NCI-H187 treated with DMSO at 0.1 percent for 48 hours (cell line): ENCODE results near the gene SLC2A3.
"Not testable (repeated sequence)": the region's sequence is repeated elsewhere in the genome, so short reads cannot be mapped to it uniquely, and the experiment has no call there.

Source experiments
- DNase-seq: peaks from one replicate; lab custom pipeline; 2025; lab: John Stamatoyannopoulos, UW

SLC2A3 gene

DNA sequence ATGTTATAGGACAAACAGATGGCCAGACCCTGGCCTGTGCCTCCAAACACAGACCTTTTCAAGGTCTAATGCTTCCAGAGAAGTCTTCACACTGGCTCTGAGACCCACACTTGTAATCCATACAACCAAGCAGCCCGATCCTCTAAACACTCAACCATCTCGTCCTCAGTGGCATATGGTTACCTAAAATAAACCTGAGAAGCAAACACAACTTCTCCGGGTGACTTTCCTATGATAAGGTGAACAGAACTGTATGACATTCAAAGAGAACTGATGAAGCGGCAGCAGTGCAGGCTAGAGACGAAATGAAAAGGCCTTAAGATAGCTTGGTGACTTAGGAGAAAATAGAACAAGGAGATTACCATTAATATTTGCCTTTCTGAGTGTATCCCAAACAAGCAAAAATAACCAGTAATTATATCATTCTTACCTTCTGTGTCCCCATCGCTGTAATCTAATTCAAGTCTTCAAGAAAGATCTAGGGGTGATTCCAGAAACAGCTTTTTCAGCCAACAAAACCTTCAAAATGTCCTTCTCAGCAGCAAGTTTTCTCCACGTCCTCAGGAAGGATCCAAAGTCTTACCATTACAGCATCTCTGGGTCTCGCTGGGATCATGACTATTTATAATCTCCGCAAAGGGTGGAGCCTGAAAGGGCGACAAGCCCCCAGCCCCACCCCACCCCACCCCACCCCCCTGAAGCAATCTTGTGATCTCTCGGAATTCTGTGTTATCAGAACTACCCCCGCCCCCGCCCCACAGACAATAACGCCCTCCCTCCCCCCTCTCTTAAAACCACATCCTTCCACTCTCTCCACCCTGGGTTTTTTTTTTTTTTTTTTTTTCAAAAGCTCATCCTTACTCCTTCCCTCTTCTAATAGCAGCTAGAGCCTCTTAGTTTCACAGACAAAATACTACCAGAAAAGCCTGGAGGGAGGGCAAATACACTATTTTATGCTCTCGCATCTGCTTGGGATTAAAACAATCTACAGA is at the start of gene SLC2A3:
Gene SLC2A3, minus strand, starts transcription at position 598 of the 992 bp plus-strand sequence. Its CDS starts 153 bp downstream, at position 445.
- no peak for DNase-seq

DNA sequence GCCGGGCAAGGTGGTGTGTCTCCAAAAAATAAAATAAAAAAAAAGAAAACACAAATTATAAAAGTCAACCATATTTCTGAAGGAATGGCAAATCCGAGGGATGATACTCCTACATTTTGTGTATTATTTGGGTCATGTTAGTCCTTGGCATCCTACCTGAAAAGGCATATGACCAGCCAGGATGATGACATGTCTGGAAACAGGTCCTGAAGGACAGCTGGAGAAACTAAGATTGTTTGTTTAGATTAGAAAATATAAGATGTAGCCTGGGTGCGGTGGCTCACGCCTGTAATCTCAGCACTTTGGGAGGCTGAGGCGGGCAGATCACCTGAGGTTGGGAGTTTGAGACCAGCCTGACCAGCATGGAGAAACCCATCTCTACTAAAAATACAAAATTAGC is 48.9 kb upstream of the SLC2A3 start:
- no peak for DNase-seq

DNA sequence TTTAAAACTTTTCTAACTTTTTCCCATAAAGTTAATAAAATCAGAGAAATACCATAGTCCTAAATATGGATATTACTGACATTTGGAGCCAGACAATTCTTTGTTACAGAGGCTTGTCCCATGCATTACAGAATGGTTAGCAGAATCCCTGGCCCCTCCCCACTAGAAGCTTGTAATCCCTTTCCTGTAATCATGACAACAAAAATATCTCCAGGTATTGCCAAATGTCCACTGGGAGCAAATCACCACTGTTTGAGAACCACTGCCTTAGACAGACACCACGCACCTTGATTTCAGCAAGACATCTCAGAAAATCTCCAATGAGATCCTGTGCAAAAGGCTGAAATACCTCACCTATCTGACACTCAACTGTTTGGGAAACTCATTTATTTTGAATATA is 47.5 kb upstream of the SLC2A3 start:
- not testable (repeated sequence) for DNase-seq

DNA sequence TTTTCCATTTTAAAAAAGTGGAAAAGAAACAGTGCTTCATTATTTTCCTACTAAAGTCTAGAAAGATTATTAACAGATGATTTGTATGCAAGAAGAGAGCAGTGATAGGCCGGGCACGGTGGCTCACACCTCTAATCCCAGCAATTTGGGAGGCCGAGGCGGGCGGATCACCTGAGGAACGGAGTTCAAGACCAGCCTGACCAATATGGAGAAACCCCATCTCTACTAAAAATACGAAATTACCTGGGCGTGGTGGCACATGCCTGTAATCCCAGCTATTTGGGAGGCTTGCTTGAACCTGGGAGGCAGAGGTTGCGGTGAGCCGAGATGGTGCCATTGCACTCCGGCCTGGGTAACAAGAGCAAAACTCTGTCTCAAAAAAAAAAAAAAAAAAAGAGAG is 47.0 kb upstream of the SLC2A3 start:
- not testable (repeated sequence) for DNase-seq

DNA sequence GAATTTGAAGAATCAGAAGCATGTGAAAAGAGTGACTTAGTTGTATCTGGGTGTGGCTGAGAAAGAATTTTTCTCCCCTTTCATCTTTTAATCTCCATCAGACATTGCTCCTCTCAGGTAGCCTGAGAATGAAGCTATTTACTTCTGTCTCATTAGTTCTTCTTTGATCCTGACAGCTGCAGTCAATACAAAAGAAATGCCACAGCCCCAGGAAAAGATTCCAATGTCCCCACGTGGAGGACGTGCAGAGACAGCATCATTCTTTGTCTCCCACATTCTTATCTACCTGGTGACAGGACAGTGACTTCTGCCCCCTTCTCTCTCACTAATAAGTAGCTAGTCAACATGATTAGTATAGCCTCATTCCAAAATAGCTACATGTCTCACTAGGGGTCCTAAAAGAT is 46.3 kb upstream of the SLC2A3 start:
- DNase-seq, result not testable (repeated sequence)

DNA sequence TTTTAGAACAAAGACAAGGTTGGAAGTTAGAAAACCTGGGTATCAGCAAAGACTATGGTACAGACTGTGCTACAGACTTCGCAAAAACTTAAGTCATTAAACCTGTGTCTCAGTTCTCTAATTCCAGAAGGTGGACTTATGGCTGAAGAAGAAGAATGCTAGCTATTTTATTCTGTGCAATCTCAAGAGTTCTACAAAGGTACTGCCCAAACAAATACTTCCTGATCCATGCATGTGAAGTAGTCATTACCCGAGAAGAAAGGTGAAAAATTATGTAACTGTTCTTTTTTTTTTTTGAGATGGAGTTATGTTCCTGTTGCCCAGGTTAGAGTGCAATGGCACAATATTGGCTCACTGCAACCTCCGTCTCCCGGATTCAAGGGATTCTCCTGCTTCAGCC is 45.5 kb upstream of the SLC2A3 start:
- DNase-seq, result no peak

DNA sequence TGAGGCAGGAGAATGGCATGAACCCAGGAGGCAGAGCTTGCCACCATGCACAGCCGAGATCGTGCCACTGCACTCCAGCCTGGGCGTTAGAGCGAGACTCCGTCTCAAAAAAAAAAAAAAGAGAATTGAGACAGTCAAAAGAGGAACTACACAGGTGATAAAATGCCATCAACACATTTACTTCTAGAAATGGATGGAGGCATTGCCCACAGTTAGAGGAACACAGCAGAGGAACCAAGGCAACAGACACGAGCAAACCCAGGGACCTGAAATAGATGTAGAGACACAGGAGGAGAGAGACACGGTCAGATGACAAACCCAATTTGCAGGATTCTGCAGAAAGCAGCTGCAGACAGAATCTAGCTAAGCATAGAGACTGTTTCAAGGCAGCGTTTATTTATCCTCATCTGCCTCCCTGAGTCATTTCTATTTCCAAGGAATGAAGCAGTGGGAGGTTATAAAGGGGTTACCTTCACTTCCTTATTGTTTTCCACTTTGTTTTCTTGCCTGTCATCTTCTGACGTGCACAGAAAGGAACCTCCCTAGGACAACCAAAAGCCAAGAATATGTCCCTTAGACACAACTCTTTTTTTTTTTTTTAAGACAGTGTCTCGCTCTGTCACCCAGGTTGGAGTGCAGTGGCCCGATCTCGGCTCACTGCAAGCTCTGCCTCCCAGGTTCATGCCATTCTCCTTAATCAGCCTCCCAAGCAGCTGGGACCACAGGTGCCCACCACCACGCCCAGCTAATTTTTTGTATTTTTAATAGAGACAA is 41.6 kb upstream of the SLC2A3 start:
- not testable (repeated sequence) for DNase-seq

DNA sequence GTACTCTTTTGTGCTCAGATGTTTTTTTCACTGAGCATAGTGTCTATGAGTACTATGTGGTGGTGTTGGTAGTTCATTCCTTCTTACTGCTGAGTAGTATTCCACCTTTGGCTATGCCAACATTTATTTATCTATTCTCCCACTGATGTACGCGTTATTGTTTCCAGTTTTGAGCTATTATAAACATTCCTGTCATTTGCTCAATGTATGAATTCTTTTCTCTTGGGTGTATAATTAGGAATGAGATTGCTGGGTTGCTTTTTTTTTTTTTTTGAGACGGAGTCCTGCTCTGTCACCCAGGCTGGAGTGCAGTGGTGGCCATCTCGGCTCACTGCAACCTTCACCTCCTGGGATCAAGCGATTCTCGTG is 37.5 kb upstream of the SLC2A3 start:
- no peak for DNase-seq

DNA sequence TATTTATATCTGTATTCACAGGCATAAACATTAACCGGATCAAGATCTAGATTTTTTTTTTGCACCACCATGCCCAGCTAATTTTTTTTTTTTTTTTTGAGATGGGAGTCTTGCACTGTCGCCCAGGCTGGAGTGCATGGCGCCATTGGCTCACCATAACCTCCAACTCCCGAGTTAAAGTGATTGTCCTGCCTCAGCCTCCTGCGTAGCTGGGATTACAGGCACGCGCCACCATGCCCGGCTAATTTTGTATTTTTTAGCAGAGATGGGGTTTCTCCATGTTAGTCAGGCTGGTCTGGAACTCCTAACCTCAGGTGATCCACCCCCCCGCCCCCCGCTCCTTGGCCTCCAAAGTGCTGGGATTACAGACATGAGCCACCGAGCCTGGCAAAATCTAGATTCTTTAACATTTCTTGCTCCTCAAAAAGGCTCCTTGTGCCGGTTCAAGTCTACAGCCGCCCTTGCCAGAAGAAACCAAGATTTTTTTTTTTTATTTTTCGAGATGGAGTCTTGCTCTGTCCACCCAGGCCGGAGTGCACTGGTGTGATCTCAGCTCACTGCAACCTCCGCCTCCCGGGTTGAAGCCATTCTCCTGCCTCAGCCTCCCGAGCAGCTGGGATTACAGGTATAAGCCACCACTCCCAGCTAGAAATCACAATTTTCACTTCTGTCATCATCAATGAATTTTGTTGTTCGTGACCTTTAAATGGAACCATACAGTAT is 36.9 kb upstream of the SLC2A3 start:
- DNase-seq, result no peak

DNA sequence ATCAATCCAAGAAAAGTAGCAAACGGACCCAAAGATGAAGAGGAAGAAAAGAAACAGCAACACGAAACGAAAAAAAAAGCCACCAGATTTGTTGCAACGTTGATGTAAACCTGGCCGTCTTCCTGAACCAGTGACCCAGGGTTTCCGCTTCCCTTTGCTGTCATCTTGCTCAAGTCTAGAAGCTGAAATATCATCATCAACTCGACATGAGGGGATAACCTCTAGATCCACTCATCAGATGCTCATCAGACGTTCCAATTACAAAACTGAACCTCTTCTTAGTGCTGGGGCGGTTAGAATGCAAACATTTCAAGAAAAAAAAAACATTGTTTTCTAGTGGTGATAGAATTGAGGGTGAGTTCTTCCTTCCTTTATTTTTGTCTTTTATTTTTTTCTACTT is 36.3 kb upstream of the SLC2A3 start:
- DNase-seq, result not testable (repeated sequence)

DNA sequence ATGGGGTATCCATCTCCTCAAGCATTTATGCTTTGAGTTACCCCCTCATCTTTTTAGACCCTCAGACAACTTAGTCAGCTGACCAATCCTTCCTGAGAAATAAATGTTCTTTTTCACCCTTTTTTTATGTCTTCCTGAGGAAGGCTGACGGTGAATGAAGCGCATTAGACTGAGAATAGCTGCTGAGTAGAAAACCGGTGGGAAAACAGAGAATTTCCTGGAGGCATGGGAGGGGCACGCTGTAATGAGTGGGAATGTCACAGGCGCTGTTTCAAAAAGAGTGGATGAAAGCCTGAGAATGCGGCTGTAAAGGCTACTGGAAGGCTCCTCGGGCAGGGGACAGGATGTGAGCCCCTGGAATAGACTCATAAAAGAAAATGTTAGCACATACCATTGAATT is 35.8 kb upstream of the SLC2A3 start:
- not testable (repeated sequence) for DNase-seq

DNA sequence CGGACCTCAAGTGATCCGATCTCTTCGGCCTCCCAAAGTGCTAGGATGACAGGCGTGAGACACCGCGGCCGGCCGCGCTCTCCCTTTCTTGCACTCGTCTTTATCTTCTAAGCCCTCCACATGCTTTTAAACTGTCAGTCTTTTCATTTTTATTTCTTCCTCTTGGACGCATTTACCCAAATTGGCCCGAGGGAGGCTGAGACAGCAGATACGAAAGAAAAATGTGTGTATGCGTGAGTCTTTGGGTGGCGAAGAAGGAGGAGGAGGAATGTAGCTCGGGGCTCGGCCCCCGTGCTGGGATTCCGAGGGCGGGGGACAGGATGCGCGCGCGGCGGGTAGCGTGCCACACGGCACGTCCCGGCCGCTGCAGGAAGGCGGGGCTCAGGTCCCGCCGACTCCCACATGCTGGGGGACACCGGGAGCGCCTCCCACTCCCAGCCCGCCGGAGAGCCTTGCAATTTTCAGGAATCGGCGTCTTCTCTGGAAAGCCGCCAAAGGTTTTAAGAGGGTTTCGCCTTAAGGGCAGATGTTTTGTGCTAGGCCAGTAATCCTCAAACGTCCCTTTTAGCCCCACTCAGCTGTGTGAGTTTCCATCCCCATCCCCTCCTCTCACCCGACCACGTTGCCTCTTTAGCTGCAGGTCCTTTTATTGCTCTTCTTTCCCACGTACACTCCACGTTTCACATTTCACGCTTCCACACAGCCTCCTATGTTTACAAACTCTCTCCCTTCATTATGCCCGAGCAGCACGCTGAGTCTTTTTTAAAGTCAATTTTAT is 34.7 kb upstream of the SLC2A3 start:
- no peak for DNase-seq

DNA sequence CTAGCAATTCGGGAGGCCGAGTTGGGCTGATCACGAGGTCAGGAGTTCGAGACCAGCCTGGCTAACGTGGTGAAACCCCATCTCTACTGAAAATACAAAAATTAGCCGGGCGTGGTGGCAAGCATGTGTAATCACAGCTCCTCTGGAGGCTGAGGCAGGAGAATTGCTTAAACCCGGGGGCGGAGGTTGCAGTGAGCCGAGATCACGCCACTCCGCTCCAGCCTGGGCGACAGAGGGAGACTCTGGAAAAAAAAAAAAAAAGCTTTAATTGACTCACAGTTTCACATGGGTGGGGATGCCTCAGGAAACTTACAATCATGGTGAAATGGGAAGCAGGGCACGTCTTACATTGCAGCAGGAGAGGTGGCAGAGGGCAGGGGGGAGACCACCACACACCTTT is 30.6 kb upstream of the SLC2A3 start:
- DNase-seq, result no peak

DNA sequence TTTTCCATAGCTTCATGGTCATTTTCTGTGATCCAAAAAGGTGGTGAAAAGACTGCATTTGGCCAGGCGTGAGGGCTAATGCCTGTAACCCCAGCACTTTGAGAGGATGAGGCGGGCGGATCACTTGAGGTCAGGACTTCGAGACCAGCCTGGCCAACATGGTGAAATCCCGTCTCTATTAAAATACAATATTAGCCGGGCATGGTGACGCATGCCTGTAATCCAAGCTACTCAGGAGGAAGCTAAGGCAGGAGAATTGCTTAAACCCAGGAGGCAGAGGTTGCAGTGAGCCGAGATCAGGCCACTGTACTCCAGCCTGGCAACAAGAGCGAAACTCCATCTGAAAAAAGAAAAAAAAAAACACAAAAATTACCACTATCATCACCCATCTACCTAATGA is 28.7 kb upstream of the SLC2A3 start:
- not testable (repeated sequence) for DNase-seq

DNA sequence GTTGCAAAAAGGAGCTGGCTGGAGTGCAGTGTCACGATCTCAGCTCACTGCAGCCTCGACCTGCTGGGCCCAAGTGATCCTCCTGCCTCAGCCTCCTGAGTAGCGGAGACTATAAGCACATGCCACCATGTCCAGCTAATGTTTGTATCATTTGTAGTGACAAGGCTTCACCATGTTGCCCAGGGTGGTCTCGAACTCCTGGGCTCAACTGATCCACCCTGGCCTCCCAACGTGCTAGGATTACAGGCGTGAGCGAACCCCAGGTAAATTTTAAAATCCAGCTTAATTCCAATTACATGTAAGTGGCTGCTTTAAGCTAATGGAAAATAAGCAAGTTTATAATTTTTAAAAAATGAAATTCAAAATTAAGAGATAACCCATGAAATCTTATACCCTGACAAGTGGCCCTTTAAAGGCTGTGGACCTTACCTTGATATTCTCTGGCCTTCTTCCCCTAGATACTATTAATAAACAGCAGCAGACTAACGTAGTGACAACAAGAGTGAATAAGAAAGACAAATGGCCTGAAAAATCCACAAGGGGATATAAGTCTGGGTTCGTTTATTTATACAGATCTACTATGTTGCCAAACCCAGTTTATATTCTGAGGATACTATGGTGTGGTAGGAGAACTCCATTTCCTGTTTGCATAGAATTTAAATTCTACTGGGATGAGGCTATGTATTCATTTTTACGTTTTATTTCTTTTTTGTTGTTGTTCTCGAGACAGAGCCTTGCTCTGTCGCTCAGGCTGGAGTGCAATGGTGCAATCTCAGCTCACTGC is 25.6 kb upstream of the SLC2A3 start:
- no peak for DNase-seq

DNA sequence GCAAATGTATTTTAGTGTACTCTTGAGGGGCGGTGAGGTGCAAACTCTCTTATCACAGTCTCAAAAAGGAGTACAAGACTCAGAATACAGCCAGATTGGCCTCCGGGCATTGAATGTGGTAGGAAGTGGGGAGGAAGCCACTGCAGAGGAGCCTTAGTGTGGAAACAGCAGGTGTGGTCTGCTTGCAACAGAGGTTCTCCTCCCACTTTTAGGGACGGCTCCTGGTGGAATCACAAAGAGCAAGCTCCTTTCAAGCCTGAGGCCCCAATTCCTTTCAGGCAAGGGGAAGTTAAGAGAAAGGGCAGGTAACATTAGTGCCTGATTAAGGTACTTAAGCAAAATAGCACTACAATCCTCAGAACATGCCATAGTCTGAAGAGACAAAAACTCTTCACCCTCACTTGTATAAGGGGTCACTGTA is 23.7 kb upstream of the SLC2A3 start:
- DNase-seq, result no peak

DNA sequence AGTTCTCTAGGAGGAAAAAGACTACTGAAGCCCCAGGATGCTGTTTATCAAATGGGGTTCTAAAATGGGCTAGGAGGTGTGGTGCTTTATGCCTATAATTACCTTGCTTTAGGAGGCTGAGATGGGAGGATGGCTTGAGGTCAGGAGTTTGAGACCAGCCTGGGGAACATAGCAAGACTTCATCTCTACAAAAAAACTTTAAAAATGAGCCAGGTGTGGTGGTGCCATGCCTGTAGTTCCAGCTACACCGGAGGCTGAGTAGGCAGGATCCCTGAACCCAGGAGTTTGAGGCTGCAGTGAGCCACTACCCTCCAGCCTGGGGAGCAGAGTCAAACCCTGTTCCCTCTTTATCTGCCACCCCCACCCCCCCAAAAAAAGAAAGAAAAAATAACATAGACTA is 23.3 kb upstream of the SLC2A3 start:
- no peak for DNase-seq

DNA sequence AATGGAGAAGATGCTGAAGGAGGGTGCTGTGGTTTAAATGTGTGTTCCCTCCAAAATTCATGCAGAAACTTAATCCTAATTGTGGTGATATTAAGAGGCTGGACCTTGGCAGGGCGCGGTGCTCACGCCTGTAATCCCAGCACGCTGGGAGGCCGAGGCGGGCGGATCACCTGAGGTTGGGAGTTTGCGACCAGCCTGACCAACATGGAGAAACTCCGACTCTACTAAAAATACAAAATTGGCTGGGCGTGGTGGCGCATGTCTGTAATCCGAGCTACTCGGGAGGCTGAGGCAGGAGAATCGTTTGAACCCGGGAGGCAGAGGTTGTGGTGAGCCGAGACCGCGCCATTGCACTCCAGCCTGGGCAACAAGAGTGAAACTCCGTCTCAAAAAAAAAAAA is 18.9 kb upstream of the SLC2A3 start:
- not testable (repeated sequence) for DNase-seq

DNA sequence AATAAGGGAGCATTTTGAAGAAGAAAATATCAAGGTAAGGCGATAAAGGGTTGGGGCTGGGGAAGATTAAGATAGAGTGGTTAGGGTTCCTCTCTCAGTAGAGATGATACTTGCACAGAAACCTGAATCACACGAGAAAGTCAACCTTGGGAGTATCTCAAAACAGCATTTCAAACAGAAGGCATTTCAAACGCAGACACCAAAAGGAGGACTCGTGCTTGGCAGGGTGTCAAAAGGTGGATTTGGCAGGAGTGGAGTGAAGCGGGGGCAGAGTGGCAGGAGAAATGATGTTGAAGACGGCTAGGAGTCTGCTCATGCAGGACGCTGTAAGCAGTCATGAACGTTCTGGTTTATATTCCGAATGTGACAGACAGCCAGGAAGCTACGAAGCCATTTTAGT is 18.4 kb upstream of the SLC2A3 start:
- not testable (repeated sequence) for DNase-seq

DNA sequence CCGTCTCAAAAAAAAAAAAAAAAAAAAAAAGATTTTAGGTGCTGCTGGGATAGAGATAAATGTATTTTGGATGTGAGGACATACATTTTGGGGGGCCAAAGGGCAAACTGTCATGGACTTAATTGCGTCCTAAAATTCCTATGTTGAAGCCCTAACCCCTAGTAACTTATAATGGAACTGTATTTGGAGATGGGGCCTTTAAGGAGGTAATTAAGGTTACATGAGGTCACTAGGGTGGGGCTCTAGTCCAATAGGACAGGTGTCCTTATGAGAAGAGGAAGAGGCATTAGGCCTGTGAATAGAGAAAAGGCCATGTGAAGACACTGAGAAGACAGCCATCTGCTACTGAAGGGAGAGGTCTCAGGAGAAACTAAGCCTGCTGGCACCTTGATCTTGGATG is 17.9 kb upstream of the SLC2A3 start:
- DNase-seq, result not testable (repeated sequence)

DNA sequence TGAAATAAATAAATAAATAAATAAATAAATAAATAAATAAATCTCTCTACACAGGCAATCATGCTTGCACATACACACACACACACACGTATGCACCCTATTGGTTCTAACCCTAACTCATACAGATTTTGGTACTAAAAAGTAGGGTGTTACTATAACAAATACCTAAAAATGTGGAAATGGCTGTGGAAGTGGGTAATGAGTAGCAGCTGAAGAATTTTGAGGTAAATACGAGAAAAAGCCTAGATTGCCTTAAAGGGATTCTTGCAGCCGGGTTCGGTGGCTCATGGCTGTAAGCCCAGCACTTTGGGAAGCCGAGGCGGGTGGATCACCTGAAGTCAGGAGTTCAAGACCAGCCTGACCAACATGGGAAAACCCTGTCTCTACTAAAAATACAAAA is 15.7 kb upstream of the SLC2A3 start:
- DNase-seq, result no peak
